Ovary (tissue), 9 donors: Measurements from ENCODE around the gene CSTF3. TPM values are rescaled to one million over a fixed set of nuclear protein-coding genes. Genes with fewer than 3 reads are reported as not detected.

Experiments
- DNase-seq, 5 donors: peaks; one replicate each; pipeline ENCODE4 v3.0.0-alpha.2; 2019 to 2020
- H3K27ac ChIP-seq, 2 donors: fragments of 200-600 bp; one replicate each; pipeline versions ENCODE4 v1.5.1 to v1.8.0; 2019 to 2022
- H3K27me3 ChIP-seq: fragments of 200-600 bp; one replicate; pipeline ENCODE4 v1.8.0; 2022
- H3K36me3 ChIP-seq: fragments of 200-600 bp; sonication (generic); one replicate; pipeline ENCODE4 v1.5.1; 2019
- H3K4me1 ChIP-seq: one replicate; pipeline ENCODE4 v1.8.1; 2013; ENCODE audit warnings: mild to moderate bottlenecking, moderate library complexity; ENCODE audit not compliant: insufficient read depth
- H3K4me3 ChIP-seq: fragments of 200-600 bp; sonication (generic); one replicate; pipeline ENCODE4 v1.5.1; 2017
- H3K9me3 ChIP-seq, 2 donors: fragments of 200-600 bp in 1 of 2; sonication (generic) in 1 of 2; one replicate each; pipeline versions ENCODE4 v1.5.1 to v1.8.1; 2013 to 2019; ENCODE audit warnings: mild to moderate bottlenecking in 1 of 2, moderate library complexity in 1 of 2
- EP300 ChIP-seq: sonication (generic); formaldehyde crosslinking; IDR thresholded peaks from one replicate; pipeline ENCODE4 v1.6.1; 2017; ENCODE audit warnings: antibody characterized with exemption
- POLR2A ChIP-seq: fragments of 450-650 bp; IDR thresholded peaks from one replicate; pipeline ENCODE4 v1.6.1; 2017; ENCODE audit warnings: antibody characterized with exemption, mild to moderate bottlenecking, moderate library complexity
- WGBS, 3 donors: extraction: QIAGEN DNeasy Blood & Tissue Kit in 1 of 3; methylation state at CpG; one replicate each; pipeline versions ENCODE4 v1.1.5 to v1.1.7; 2013 to 2017; 5-methylcytosine and 5-hydroxymethylcytosine counted together
- intact Hi-C, 4 donors: fragments of 100-400 bp; cut with DNase I; formaldehyde crosslinking; loops; one replicate each; pipeline versions ENCODE4 v1.11.0 to v1.15.1; 2022 to 2023
- polyA plus RNA-seq, 2 donors: library from polyadenylated mRNA; stranded (reverse); fragments of 200-250 nt in 1 of 2; fragments of 350-450 nt in 1 of 2; fragmentation: Illumina TruSeq in 1 of 2; extraction: RNeasy Lipid Tissue Mini Kit (QIAGEN cat#74804) in 1 of 2; gene quantifications; one replicate each; pipeline ENCODE4 v1.2.3, GENCODE V29; 2013 to 2014
- total RNA-seq, 7 donors: library from RNA; depleted of rRNA in 2 of 7; stranded (reverse); fragments of >200 nt in 2 of 7; fragmentation: NEBNext Ultra II Directional in 3 of 7; extraction: Animal tissue kit (Norgen Biotek cat#: 25700) in 3 of 7; gene quantifications; one replicate each; pipeline versions ENCODE4 v1.1.0 to v1.2.4, GENCODE V29; 2016 to 2023
- TF ChIP-seq, protein P1 (sequence below), 3 donors: fragments of 450-650 bp in 2 of 3; fragments of 200-600 bp in 1 of 3; IDR thresholded peaks; one replicate each; pipeline versions ENCODE4 v1.5.1 to v1.8.0; 2016 to 2022; ENCODE audit warnings: antibody characterized with exemption in 3 of 3, mild to moderate bottlenecking in 1 of 3
- donor health status: DM: no; HTN: no; CAD: no; lungs with moderate emphysema.
- donor health status: DM: no; HTN: no; CAD: no.
- donor health status: Bipolar disorder and iron deficiency.
- donor health status: DM: yes; HTN: yes; CAD: no.
- donor health status: DM: no; HTN: no; CAD: no.
- donor health status: DM: yes; HTN: yes; CAD: no.

Gene CSTF3
- total and polyA plus RNA-seq, 9 donors: 7.4 to 28.8 (median 23.7) TPM

DNA sequence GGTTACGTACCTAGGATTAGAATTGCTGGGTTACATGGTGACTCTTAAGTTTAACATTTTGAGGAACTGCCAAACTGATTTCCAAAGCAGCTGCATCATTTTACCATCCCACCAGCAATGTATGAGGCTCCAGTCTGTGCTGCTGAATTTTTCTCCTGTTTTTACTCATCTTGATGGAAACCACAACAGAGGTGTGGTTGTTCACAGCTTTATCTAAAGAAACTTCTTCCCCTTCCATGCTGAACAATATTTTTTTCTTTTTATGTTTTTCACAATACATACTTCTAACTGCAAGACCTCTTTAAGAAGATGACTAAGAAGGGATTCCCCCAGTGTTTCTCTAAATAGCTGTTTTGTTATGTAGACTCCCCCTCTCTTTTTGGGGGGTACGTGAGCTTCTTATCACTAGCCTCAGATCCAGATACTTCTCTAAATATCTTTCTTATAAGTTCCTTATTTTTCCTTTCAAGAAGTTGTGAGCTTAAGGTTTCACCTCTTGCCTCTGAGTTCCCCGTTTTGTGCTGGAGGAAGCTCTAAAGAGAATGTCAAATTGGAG, 97.9 kb downstream of the CSTF3 start:
- Histone ChIP-seq H3K27ac (no peak overlapping the region), H3K9me3 (no peaks in the 10 kb centered on the region), H3K4me3 (no peak overlapping the region), H3K4me1 (no peaks in the 10 kb centered on the region), H3K27me3 (no peaks in the 10 kb centered on the region), H3K36me3 (no peaks in the 10 kb centered on the region)
- no peak for DNase-seq
- intact Hi-C loops: loop anchor here in 2 of 4 donors (10.0 kb wide), 1 partner anchor 99 kb away; no protein-coding TSS in a partner anchor
- TF ChIP-seq, protein P1, sequence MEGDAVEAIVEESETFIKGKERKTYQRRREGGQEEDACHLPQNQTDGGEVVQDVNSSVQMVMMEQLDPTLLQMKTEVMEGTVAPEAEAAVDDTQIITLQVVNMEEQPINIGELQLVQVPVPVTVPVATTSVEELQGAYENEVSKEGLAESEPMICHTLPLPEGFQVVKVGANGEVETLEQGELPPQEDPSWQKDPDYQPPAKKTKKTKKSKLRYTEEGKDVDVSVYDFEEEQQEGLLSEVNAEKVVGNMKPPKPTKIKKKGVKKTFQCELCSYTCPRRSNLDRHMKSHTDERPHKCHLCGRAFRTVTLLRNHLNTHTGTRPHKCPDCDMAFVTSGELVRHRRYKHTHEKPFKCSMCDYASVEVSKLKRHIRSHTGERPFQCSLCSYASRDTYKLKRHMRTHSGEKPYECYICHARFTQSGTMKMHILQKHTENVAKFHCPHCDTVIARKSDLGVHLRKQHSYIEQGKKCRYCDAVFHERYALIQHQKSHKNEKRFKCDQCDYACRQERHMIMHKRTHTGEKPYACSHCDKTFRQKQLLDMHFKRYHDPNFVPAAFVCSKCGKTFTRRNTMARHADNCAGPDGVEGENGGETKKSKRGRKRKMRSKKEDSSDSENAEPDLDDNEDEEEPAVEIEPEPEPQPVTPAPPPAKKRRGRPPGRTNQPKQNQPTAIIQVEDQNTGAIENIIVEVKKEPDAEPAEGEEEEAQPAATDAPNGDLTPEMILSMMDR (IDR thresholded peaks at IDR 0.05): no peak
- TF ChIP-seq POLR2A (no peak), EP300 (no peak)
- WGBS, 3 donors: 32 to 50% (median 40%) methylated on average over 3 of the region's 3 CpGs

DNA sequence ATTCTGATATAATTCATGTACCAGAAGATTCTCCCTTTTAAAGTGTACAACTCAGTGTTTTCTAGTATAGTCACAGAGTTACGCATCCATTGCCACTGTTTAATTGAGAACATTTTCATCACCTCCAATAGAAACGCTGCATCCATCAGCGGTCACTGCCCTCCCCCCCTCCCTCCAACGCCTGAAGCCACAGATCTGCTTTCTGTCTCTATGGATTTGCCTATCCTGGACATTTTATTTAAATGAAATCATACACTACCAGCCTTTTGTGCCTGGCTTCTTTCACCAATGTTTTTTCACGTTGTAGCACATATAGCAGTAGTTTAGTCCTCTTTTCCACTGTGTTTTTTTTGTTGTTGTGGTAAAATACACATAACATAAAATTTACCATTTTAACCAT, 99.1 kb downstream of the CSTF3 start:
- H3K27ac ChIP-seq: no peak overlapping the region
- TF ChIP-seq POLR2A (no peak), EP300 (no peak)
- TF ChIP-seq, protein P1 (IDR thresholded peaks at IDR 0.05): no peak
- no peaks in the 10 kb centered on the region for H3K9me3 ChIP-seq
- intact Hi-C loops: loop anchor here in 2 of 4 donors (10.0 kb wide), 1 partner anchor 97 kb away; no protein-coding TSS in a partner anchor
- H3K4me1 ChIP-seq: no peaks in the 10 kb centered on the region
- no peaks in the 10 kb centered on the region for H3K27me3 ChIP-seq
- H3K36me3 ChIP-seq: no peaks in the 10 kb centered on the region
- H3K4me3 ChIP-seq: no peak overlapping the region
- 64 to 77% (median 71%) methylated on average over 5 of the region's 5 CpGs for WGBS, 3 donors
- no peak for DNase-seq

DNA sequence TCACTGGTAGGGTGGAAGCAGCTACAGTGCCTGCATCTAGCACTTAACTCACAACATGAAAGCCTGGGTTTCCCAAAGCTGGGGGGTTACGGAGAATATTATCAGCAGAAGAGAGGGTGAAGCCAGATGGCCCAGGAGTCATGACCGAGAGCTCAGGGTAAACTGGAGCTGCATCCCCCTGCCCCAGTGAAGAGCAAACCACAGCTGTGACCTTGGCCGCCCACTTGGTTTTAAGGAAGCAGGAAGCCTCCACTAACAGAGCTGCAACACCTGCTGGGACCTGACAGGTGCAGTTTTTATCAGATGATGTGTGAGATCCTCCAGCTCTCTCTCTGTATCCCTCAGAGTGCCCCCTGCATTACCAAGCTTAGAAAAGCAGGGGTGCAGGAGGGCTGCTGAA, 101.0 kb downstream of the CSTF3 start:
- no peak for DNase-seq
- intact Hi-C loops: loop anchor here in 2 of 4 donors (10.0 kb wide), 1 partner anchor 95 kb away; no protein-coding TSS in a partner anchor
- Histone ChIP-seq H3K27me3 (no peaks in the 10 kb centered on the region), H3K4me3 (no peak overlapping the region), H3K9me3 (no peaks in the 10 kb centered on the region), H3K27ac (no peak overlapping the region), H3K36me3 (no peaks in the 10 kb centered on the region), H3K4me1 (no peaks in the 10 kb centered on the region)
- WGBS, 3 donors: 85 to 88% (median 86%) methylated on average over 3 of the region's 3 CpGs
- TF ChIP-seq, protein P1 (IDR thresholded peaks at IDR 0.05): no peak
- TF ChIP-seq EP300: no peak
- no peak for TF ChIP-seq POLR2A

DNA sequence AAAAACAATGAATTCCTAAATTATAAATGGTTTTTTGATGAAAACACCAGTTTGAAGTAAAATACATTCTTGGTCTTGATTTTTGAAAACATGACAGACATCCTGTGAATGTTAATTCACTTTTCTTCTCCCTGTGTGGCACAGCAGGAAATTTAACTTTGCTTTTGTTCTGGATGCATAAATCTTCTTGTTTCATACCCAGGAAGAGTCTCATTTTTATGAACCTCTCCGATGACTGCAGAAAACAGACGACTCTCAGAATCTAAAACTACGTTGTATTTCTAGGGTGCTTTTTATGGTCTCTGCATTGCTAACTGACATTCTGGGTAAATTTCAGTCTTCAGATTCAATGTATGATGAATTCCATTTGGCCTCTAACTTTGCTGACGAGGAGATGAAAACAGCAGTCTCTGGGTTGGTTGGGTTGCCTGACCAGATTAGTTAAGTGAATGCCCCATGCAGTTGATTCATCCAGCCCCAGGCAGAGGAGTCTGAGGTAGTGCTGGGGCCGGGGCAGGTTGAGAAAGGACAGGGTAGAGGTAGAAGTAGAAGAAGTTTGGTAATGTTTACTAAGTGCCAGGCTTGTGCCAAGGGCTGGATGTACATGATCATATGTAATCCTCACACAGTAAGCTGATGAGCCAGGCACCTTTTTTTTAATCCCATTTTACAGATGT, 101.8 kb downstream of the CSTF3 start:
- WGBS, 3 donors: 85 to 91% (median 87%) methylated on average over 5 of the region's 5 CpGs
- H3K27me3 ChIP-seq: no peaks in the 10 kb centered on the region
- H3K36me3 ChIP-seq: no peaks in the 10 kb centered on the region
- no peak overlapping the region for H3K4me3 ChIP-seq
- H3K27ac ChIP-seq: no peak overlapping the region
- DNase-seq: no peak
- TF ChIP-seq, protein P1 (IDR thresholded peaks at IDR 0.05): no peak
- TF ChIP-seq EP300 (no peak), POLR2A (no peak)
- H3K9me3 ChIP-seq: no peaks in the 10 kb centered on the region
- H3K4me1 ChIP-seq: no peaks in the 10 kb centered on the region
- intact Hi-C loops: loop anchor here in 2 of 4 donors (10.0 kb wide), 1 partner anchor 95 kb away; no protein-coding TSS in a partner anchor
